C4-2B (cell line): Measurements from ENCODE around the gene KIAA0930.

Experiments used
- H3K27ac ChIP-seq: fragments of 450-650 bp; 2 replicates; pipeline ENCODE4 v1.5.1; 2017
- ZFX ChIP-seq: fragments of 450-650 bp; IDR thresholded peaks from 2 replicates; pipeline ENCODE4 v1.6.1; 2017
- TF ChIP-seq, protein P1 (sequence below): fragments of 450-650 bp; conservative IDR thresholded peaks from 2 replicates; pipeline ENCODE4 v1.5.1; 2017; ENCODE audit warnings: mild to moderate bottlenecking

Gene KIAA0930

DNA sequence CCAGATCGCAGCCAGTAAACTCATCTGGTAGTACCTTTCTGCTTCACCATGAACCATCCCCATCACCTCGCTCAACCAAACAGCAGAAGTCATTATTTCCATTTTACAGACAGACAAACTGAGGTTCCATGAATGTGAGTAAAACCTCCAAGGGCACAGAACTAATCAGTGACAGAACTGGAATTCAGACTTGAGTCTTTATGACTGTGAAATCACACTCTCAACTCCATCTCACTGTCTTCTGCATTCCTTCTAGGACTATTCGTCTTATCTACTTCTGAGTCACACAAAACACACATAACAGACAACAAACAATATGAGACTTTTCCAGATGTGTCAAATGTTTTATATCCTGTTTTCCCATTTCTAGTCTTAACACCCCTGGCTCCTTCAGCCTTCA, 86.3 kb downstream of the KIAA0930 start:
- H3K27ac ChIP-seq = no peak overlapping the region
- TF ChIP-seq ZFX = no peak
- TF ChIP-seq, protein P1, sequence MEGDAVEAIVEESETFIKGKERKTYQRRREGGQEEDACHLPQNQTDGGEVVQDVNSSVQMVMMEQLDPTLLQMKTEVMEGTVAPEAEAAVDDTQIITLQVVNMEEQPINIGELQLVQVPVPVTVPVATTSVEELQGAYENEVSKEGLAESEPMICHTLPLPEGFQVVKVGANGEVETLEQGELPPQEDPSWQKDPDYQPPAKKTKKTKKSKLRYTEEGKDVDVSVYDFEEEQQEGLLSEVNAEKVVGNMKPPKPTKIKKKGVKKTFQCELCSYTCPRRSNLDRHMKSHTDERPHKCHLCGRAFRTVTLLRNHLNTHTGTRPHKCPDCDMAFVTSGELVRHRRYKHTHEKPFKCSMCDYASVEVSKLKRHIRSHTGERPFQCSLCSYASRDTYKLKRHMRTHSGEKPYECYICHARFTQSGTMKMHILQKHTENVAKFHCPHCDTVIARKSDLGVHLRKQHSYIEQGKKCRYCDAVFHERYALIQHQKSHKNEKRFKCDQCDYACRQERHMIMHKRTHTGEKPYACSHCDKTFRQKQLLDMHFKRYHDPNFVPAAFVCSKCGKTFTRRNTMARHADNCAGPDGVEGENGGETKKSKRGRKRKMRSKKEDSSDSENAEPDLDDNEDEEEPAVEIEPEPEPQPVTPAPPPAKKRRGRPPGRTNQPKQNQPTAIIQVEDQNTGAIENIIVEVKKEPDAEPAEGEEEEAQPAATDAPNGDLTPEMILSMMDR = no peak

DNA sequence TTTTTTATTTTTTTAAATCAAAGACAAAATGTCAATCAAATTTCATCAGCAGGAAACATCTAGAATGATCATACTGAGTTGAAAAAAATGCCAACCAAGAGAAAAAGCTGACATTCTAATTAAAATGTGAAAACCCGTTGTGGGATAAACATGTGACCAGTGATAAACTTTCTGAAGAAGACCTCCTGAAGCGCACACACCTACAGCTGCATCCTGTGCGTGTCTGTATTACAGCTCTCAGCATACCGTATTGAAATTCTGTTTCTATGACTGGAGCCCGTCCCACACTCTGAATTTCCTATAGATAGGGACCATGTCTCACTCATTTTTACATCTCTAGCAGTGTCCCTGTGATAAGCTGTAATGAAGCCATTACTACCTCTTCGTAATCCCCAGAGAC, 89.2 kb downstream of the KIAA0930 start:
- TF ChIP-seq, protein P1 = no peak
- no peak overlapping the region for H3K27ac ChIP-seq

DNA sequence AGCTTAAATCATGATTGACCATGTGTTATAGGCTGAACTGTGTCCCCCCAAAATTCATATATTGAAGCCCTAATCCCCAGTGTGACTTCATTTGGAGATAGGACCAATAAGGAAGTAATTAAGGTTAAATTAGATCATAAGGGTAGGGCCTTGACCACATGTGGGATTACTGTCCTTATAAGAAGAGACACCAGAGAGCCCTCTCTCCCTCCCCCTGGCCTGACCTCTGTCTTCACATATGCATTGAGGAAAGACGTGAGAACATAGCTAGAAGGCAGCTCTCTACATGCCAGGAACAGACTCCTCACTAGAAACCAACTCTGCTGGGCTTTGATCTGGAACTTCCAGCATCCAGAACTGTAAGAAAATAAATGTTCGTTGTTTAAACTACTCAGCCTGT, 90.6 kb downstream of the KIAA0930 start:
- TF ChIP-seq ZFX = no peak
- TF ChIP-seq, protein P1 = no peak
- H3K27ac ChIP-seq = no peak overlapping the region

DNA sequence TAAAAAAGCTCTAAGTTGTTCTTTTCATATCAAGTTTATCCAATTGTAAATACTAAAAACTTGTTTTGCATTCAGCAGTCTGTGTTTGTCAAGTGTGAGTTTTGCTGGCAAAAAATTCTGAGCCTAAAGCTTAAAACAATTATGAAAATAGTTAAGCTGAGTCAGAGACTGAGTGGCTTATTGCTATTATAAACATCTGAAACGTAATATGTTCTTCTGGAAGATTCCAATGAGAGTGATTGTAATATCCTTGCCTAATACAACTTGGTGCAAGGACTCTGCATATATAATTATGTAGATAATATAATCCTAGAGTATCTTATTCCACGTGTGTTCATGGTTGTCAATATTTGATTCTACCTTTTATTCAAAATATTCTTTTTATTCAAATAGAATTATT, 91.0 kb downstream of the KIAA0930 start:
- TF ChIP-seq, protein P1 = no peak
- no peak for TF ChIP-seq ZFX

DNA sequence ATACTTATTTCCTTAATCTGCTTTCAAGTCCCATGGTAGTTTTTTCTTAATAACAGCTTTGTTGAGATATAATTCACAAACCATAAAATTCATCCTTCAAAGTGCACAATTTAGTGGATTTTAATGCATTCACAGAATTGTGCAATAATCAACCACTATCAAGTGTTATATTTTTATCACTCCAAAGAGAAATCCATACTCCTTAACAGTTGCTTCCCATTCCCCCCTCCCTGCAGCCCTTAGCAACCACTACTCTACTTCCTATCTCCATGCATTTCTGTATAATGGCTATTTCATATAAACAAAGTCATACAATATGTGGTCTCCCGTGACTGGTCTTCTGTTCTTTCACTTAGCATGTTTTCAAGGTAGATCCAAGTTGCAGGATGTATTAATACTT, 95.8 kb downstream of the KIAA0930 start:
- TF ChIP-seq ZFX = no peak
- TF ChIP-seq, protein P1 = no peak
- no peak overlapping the region for H3K27ac ChIP-seq

More for the DNA sequence above, 91.0 kb downstream of the KIAA0930 start:
- no peak overlapping the region for H3K27ac ChIP-seq

DNA sequence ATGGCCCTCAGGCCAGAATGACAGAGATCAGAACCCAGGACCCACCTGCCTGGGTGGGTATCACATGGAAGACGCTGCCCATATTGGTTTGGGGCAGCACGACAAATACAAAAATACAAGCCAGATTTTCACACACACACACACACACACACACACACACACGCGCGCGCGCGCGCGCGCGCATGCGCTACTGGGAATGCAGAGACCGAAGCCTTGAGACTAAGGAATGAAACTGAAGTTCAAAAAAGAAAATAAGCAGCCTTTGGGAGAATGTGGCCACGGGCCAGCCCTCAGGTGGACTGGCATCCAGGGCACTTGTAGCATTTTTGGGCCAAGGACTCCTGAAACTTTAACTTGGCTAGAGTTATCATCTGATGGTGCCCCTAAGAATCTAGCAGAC, 98.3 kb downstream of the KIAA0930 start:
- no peak overlapping the region for H3K27ac ChIP-seq
- TF ChIP-seq, protein P1 = no peak
- no peak for TF ChIP-seq ZFX
